CD4-positive, alpha-beta T cell treated with Interleukin-21 for 1 hour (primary cell): ENCODE results near the gene OTUD7B.
A peak's percentile ranks its signal among the peaks of the same experiment; 100 is the strongest.
"Not testable (repeated sequence)": the region's sequence is repeated elsewhere in the genome, so short reads cannot be mapped to it uniquely, and the experiment has no call there.

Source experiments
- DNase-seq: peaks from one replicate; pipeline ENCODE4 v3.0.0-alpha.2; 2020

The OTUD7B gene

GRCh38 chr1:149942885-149943284 lies 67.6 kb downstream of the OTUD7B start:
- DNase-seq, result no peak

- DNase-seq, result no peak
Observed at GRCh38 chr1:149942207-149942606, 68.3 kb downstream of the OTUD7B start.

- DNase-seq, result no peak
Observed at GRCh38 chr1:149940427-149940826, 70.1 kb downstream of the OTUD7B start.

GRCh38 chr1:149938668-149939003 lies 71.9 kb downstream of the OTUD7B start:
- not testable (repeated sequence) for DNase-seq

- no peak for DNase-seq
Observed at GRCh38 chr1:149937759-149938158, 72.8 kb downstream of the OTUD7B start.

GRCh38 chr1:149936992-149937705 lies 73.4 kb downstream of the OTUD7B start:
- no peak for DNase-seq

- no peak for DNase-seq
Observed at GRCh38 chr1:149936170-149936991, 74.1 kb downstream of the OTUD7B start, which contains the start of gene MTMR11. Gene MTMR11, minus strand, starts transcription at chr1:149936879. Its CDS starts 232 bp downstream, at chr1:149936647.

- DNase-seq, result no peak
Observed at GRCh38 chr1:149934356-149934755, 76.2 kb downstream of the OTUD7B start.

GRCh38 chr1:149933208-149933607 lies 77.3 kb downstream of the OTUD7B start:
- no peak for DNase-seq

GRCh38 chr1:149932474-149932873 lies 78.1 kb downstream of the OTUD7B start:
- DNase-seq, result no peak

GRCh38 chr1:149931212-149931790 lies 79.2 kb downstream of the OTUD7B start:
- no peak for DNase-seq

- no peak for DNase-seq
Observed at GRCh38 chr1:149929856-149930255, 80.7 kb downstream of the OTUD7B start.

GRCh38 chr1:149928401-149928724 lies 82.2 kb downstream of the OTUD7B start:
- DNase-seq, result no peak

- DNase-seq, result peak; percentile 95
Observed at GRCh38 chr1:149927563-149928400, 82.7 kb downstream of the OTUD7B start, which contains the start of gene SF3B4. Gene SF3B4, minus strand, starts transcription at chr1:149927803. Its CDS starts 44 bp downstream, at chr1:149927759.

GRCh38 chr1:149927056-149927562 lies 83.4 kb downstream of the OTUD7B start:
- DNase-seq, result no peak

- DNase-seq, result no peak
Observed at GRCh38 chr1:149926296-149926695, 84.2 kb downstream of the OTUD7B start.

- DNase-seq, result no peak
Observed at GRCh38 chr1:149925751-149926150, 84.8 kb downstream of the OTUD7B start.

GRCh38 chr1:149925345-149925744 lies 85.2 kb downstream of the OTUD7B start:
- DNase-seq, result no peak

GRCh38 chr1:149923626-149924025 lies 86.9 kb downstream of the OTUD7B start:
- no peak for DNase-seq

GRCh38 chr1:149917571-149918144 lies 92.9 kb downstream of the OTUD7B start, which contains the start of gene SV2A:
Gene SV2A, minus strand, starts transcription at chr1:149917844. Its CDS starts 4,004 bp downstream, at chr1:149913840.
- peak; percentile 57 for DNase-seq

- no peak for DNase-seq
Observed at GRCh38 chr1:149916898-149917252, 93.7 kb downstream of the OTUD7B start.

GRCh38 chr1:149916193-149916897 lies 94.2 kb downstream of the OTUD7B start:
- no peak for DNase-seq
